ENCODE data around the gene ZSCAN30.

ZSCAN30 gene

DNA sequence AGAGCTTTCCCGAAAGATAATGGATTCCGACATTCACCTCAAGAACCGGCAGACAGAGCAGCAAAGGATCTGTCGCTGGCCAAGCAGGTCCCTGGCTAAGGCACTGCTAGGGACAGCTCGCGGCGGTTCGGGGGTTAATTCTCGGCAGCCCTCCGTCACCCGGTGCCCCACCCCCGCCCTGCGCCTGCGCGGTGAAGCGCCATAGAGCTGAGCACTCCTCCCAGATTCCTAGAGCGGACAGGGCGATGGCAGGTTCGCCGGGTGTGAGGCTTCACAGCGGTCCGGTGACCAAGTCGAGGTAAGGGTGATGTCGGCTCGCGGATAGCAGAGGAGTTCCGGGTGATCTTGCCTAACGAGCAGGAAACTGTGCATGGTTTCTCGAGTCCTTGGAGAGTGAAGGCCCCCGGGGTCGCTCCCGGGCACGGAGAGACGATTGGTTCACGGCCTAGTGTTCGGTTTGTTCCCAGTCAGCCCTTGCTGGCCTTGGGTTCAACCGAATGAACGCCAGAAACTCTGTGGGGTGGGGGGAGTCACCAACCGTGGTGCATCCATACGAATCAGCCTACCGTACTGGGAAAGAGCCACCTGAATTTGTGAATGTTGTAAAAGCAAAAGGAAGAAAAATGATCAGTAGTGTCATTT, at the start of gene ZSCAN30:
Gene ZSCAN30 (minus strand): TSS at position 136 of the 642 bp plus-strand sequence. CDS start 25,877 bp downstream, outside the sequence.
- DNase-seq: peak; percentile 89 to 95 (median 92)

DNA sequence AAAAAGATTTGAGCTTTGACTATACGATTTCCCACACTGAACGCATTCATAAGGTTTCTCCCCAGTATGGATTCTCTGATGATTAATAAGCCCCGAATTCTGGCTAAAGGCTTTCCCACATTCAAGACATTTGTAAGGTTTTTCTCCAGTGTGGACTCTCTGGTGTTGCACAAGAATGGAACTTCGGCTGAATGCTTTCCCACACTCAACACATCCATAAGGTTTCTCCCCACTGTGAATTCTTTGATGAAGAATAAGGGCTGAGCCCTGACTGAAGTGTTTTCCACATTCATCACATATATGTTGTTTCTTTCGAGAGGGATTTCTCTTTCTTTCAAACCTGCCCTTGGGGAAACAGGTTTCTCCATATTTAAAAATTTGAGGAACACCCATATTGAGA, 47.3 kb upstream of the ZSCAN30 start:
- no peak for DNase-seq

DNA sequence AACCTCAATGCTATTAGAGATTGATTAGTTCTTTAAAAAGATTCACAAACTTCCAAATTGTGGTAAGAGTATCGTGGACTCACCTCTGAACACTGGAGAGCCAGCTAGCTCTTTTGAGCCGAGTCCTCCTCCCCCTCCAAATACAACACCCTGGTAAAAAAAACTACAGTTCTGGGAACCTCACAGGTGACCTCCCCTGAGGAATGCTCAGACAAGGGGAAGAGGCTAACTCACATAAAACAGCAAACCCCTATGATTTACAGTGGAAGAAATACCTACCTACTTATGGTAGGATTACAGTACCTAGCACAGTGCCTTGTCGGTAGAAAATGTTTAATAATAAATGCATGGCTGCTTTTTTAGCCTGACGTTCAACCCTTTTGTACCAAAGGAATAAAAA, 45.8 kb upstream of the ZSCAN30 start:
- no peak for DNase-seq

DNA sequence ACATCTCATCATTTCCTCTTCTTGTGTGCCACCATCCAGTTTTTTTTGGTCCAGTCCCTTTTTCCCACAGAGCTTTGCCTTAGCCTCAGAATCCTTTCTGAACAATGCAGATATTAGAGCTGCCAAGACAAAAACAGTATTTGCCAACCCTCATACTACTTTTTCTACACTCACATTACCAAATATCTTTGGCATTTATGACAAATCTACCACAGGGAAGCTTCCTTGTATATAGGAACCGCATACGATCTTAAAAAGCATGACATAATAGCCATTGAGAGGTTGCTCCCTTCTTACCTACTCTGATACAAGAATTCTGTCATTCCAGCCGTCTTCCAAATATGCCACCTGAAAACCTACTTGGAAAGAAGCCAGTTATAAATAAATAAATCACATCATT, 44.8 kb upstream of the ZSCAN30 start:
- DNase-seq: no peak

DNA sequence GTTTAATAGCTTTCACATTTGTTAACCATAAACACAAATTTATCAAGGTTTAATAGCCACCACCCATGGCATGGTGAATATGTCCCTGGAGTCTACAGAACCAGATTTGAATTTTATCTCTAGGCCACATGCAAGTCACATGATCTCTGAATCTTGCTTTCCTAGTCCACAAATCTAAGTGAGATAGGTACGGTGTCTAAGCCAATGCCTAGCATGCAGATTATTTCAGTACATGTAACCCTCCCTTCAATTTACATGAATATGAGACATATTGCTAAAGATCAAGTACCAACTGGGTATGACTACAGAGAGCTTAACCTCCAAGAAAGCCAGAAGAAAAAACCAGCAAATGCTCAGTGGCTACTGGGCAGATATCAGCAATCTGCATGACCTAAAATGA, 44.2 kb upstream of the ZSCAN30 start:
- DNase-seq: no peak

DNA sequence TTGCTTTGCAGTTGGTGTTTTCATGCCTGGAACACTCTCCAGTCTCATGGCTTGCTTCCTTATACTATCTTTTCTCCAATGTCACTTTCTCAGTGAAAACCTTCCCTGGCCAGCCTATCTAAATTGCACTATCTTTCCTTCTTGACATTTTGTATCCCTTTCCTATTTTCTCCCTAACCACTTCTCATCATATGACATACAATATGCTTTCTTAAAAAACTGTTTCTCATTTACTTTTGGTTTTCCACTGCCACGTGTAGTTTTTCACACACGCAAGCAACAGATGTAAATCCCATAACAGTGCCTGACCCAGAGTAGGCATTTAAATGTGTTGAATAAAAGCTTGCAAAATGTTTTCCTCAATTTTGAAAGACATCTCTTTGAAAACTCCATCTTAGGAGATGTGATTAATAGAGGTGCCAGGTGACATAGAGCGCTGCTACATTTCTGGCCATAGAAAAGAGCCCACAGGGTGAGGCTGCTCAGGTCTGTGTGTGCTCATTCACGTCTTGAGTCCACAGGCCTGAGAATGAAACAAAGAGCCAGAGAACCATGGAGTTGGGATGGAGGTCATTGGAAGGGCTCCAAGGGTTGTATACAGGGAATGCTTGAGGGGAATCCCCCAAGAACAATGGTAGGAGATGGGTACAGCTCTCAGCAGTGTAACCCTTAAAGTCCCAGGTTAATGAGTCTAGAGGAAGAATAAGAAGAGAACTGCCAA, 41.5 kb upstream of the ZSCAN30 start:
- DNase-seq: no peak

DNA sequence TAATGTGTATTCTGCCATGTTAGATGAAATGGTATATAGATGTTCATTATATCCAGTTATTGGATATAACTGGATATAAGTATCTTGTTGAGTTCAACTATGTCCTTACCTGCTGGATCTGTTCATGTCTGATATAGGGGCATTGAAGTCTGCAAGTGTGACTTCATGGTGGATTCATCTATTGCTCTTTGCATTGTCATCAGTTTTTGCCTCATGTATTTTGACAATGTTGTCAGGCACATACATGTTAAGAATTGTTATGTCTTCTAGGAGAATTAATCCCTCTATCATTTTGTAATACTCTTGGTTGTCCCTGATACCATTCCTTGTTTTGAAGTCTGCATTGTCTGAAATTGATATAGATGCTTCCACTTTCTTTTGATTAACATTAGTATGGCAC, 38.8 kb upstream of the ZSCAN30 start:
- no peak for DNase-seq

DNA sequence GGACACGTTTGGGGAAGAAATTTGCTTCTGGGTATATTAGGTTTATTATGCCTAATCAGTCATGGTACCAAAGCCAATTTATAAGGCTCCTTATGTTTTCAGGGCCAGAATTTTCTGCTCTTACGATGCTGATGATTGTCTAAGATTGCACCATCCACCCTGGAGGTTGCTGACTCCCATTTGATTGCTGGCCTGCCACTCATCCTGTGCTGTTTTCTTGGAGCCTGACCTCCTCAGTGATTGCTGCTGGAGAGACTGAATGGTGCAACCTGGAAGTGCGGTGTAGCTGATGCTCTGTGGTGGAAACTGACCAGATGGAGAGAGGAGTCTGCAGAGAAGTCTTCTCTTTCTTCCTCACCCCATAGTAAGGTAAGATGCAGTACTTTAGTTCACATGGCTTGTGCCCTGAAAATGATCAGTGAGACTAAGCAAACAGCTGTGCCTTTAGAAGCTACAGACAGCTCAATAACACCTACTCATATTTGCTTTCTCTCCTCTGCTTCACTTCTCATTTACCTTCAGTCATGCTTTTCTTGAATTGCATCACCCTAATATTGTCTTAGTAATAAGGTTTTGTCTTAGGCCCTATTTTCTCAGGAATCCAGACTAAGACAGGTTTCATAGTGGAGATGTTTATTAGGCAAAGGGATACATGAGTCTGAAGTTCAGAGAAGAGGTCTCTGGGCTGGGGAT, 36.8 kb upstream of the ZSCAN30 start:
- DNase-seq: no peak

DNA sequence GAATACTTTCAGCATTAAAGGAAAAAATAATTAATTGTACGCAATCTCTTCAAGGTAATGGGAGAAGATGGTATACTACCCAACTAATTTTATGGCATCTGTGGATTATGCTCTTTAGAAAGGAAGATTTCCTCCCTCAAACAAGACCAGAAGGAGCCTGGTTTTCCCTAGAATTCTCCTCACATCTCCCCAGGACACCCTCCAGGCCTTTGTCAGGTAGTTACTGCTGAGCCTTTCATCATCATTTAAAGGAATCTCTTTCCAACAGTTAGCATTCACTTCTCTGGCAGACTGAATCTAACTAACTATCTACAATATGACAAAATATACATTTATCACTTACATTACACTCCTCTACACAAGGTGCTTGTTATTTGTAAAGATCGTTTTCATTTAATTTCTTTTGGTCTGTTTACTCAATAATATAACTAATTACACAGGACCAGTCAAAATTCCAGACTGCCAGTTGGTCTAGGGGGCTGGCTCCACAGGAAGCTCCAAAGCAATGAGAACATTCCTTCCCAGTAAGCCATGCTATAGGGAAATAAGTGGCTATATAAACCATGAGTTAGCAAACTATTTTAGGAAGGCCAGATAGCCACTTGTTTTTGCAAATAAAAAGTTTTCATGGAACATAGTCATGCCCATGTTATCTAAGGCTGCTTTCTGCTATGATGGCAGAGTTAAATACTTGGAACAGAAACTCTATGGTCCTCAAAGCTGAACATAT, 35.1 kb upstream of the ZSCAN30 start:
- DNase-seq: no peak

DNA sequence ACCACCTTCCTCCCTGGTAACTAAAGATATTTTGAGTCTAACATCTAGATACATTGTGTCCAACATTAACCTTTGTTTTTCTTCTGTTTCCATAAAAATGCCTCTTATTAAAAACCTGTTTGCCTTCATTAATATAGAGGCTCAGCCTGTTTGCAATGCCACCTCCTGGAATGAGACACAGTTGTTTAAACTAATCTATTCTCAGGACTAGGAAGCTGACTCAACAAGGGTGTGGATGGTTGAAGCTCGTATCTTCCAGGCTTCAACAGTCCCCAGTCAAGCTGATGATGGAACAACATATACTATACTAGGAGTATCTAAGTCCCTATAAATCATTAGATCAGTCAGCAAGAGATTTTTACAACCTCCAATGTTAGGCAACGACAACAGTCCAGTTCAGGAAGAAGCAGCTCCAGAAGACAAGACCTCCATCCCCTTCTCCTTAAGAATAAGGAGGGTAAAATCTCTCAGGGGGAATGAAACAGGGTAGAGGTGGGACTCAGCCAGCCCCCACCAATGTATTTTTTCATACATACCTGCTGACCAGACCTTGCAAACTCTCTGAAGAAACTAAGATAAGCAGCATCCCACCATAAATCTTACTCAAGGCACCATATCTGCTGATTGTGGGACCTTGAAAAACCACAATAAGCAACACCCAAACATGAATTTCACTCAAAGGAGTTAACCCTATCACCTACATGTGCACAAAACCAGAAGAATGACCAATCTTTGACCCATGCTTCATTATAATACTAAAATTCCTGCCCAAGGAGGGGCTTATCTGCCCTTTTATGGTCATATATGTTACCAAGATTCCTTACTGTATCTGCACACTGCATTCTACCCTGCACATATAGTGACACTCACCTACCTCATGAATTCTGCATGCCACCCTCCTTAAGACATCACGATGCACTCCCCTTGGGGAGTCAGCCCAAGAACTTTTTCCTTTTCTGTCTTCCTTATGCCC, 32.7 kb upstream of the ZSCAN30 start:
- DNase-seq: no peak

DNA sequence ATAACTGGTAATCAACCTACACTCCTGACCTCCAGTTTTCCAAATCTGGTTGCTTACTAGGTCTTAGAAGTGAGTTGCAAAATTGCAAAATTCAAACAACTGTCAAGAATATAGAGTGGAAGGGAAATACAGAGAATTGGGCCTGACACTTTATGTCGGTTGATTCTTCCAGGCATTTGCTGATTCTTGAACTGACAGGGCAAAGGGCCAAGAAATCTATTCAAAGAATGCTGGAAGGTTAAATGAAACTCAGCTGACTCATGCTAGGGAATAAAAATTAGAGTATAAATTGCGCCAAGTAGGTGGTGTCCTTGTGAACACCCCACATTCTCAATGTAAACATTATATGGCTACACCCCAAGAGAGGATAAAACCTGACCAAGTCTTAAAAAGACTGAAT, 21.5 kb upstream of the ZSCAN30 start:
- DNase-seq: no peak

DNA sequence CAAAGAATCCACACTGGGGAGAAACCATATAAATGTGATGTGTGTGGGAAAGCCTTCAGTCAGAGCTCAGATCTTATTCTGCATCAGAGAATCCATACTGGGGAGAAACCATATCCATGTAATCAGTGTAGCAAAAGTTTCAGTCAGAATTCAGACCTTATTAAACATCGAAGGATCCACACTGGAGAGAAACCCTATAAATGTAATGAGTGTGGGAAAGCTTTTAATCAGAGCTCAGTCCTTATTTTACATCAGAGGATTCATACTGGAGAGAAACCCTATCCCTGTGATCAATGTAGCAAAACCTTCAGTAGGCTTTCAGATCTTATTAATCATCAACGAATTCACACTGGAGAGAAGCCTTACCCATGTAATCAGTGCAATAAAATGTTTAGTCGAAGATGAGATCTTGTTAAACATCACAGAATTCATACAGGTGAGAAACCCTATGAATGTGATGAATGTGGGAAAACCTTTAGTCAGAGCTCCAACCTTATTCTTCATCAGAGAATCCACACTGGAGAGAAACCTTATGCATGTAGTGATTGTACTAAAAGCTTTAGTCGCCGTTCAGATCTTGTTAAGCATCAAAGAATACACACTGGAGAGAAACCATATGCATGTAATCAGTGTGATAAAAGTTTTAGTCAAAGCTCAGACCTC, 16.7 kb upstream of the ZSCAN30 start:
- DNase-seq: no peak

DNA sequence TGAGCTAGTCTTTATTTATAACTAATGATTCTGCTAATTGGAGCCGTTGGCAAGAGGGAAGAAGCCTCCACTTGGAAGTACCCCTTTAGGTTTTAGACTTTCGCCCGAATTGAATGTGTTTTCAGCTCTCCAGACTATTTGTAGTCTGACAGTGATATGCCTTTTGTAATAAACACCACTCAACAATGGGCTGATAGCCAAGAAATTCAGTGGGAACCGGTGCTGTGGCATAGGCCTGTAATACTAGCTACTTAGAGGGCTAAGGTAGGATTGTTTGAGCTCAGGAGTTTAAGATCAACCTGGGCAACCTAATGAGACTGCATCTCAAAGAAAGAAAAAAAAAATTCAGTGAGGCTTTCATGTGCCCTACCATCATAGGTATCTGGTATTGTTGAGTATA, 13.6 kb upstream of the ZSCAN30 start:
- DNase-seq: no peak

DNA sequence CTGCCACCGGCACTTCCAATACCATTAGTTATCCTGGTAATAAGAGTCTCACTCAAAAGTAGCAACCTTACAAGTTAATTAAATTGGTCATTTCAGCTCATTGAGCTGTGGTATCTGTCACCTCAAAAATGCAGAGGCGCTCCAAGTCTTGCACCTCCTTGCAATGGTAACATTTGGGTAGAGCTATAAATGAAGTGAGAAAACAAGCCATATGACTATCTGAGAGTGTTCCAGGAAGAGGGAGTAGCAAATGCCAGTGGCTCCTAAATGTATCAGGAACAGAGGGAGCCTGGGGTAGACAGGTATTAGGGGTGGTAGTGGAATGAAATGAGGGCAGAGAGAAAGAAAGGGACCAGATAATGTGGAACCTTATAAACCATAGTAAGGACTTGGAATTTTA, 6.0 kb upstream of the ZSCAN30 start:
- no peak for DNase-seq

DNA sequence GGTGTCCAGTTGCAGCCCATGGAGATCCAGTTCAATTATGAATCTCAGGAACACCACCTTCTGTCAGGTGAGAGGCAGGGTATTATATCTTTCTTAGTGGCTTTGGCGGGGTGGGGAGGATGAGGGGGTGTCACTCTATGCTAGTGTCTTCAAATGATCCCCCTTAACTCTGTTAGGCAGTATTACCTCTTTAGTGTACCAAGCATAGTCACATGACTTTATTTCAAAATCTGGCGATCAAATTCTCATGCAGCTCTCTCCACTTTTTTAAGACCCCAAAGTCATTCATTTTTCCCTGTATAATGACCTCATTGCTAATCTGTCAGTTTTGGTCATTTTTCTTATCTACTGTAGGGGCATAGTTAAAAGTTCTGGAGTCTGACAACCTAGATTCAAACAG, 1.1 kb upstream of the ZSCAN30 start:
- DNase-seq: no peak

DNA sequence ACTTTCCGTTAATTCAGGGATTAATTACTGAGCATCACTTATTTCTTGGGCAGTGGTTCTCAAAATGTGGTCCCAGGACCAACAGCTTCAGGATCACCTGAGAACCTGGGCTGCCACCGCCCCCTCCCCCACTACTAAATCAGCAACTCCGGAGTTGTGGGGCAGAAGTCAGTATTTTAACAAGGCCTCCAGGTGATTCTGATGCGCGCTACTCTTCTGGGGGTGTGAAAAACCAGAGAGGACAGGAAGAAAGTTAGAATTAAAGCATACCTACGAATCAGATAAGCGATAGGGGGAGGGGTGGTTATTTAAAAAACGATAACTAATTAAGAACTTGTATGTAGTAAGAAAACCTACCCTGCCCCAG, 319 bp downstream of the ZSCAN30 start:
- DNase-seq: no peak

DNA sequence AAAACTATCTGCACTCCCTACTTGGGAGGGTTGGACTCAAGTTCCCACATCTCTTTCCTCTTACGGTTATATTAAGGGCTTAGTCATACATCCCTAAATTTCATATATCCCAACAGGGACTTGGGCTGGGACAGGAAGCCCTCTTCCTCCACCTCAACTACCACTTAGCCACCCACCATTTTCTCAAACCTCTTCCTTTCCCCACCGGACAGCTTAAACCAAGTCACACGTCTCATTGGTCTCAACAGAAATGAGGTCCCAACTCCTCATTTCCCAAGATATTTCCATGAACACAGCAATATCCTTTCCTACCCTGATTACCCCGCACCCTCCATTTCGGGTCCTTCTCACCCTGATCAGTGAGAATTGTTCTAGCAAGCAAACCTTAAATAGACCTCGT, 736 bp downstream of the ZSCAN30 start:
- no peak for DNase-seq

DNA sequence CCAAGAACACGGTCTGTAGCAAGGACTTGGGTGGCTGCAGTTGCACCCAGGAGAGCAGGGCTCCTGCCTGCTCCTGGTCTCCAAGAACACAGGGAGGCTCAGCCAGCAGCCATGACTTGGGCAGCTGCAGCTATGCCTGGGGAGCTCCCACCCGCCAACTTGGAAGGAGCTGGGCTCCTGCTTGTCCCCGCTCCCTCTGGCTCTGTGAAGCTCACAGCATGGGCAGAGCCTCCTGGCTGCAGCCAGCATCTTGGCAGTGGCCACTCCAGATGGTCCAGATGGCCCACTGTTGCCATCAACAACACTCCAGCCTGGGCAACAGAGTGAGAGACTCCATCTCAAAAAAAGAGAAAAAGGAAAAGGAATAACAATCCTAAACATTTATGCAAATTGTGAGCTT, 5.2 kb downstream of the ZSCAN30 start:
- no peak for DNase-seq

DNA sequence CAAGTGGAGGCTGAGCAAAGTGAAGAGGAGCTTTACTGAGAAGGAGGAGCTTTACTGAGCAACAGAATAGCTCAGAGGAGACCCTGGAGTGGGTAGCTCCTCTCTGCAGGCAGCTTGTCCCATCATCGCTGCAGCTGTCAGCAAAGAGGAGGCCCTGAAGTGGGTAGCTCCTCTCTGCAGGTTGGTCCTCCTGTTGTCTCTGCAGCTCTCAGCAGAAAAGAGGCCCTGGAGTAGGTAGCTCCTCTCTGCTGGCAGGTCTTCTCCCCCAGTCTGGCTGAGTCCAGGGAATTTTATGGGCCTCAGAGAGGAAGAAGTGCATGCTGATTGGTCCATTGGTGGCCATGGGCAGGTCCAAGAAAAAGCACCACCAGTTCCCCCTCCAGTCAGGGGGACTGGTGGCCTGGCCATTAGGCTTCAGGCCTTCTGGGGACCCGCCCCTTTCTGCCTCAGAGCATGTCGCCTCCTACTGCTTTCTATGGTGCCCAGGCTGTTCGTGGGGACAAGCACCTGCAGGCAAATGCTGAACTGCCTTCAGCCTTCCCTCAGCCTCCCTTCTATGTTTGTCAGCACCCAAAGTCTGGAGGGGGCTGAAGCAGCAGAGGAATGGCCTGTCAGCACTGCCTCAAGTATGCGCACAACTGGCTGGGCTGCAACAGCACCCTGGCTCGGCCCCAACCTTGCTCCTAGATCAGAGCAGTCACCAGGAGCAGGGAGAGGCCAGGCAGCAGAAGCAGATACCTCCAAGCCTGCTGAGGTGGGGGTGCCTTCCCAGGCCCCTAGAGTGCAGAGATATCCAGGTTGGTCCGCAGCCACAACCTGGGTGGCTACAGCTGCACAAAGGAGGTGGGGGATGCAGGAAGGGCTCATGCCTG, 5.9 kb downstream of the ZSCAN30 start:
- DNase-seq: no peak

DNA sequence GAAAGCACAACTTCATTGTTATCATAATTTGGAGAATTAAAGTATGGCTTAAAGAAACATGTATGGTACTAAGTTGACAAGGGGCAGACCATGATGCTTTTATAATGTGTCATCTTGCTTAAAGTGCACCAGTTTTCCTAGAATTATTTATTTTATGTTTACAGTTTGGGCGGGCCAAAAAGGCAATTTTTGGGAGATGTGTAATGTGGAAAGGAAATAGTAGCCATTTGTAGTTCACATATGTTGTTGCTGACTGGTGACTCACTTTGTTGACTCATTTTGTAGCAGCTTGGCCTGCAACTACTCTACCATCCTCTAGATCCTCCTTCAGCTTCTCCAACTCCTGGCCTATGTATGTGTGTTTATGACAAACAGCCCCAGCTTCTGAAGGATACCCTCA, 7.7 kb downstream of the ZSCAN30 start:
- DNase-seq: no peak

DNA sequence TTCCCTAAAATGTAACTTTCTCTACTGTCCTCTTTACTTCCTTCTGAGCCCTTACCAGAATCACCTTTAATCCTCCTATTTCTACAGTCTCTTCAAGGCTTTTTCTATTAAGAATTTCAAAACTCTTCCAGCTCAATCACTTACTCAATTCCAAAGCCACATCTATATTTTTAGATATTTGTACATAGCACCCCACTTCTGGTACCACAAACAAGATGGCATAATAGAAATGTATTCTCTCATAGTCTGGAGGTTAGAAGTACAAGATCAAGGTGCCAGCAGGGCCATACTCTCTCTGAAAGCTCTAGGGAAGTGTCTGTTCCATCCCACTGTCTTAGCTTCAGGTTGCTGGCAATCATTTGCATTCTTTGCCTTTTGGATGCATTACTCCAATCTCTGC, 11.1 kb downstream of the ZSCAN30 start:
- no peak for DNase-seq

Data from activated CD4-positive, CD25-positive, alpha-beta regulatory T cell (primary cell).